H1 (cell line): ENCODE results near the gene E2F1. TPM values are rescaled to one million over a fixed set of nuclear protein-coding genes. Genes with fewer than 3 reads are reported as not detected.

Source experiments
- CTCF ChIA-PET: fragments of 300-600 bp; sonication (Branson Sonifier 250); formaldehyde crosslinking; loops from one replicate; lab custom pipeline; 2021; ENCODE audit not compliant: partially characterized antibody; lab: Charles Lee
- POLR2A ChIA-PET: fragments of 300-600 bp; sonication (Branson Sonifier 250); formaldehyde crosslinking; loops from one replicate; lab custom pipeline; 2021; ENCODE audit warnings: inconsistent platforms; ENCODE audit not compliant: partially characterized antibody; lab: Charles Lee
- DNase-seq, 2 experiments: peaks; one replicate each; pipeline versions ENCODE4 v3.0.0 to v3.0.0-alpha.2; 2010 to 2022; ENCODE audit warnings: low spot score in 2 of 2, low read depth in 1 of 2, mixed read lengths in 1 of 2
- FAIRE-seq: peaks from 2 replicates; lab custom pipeline; 2011; peaks lifted over from hg19 to GRCh38; lab: Jason Lieb, UNC
- H2AFZ ChIP-seq: 2 replicates; pipeline ENCODE4 v1.8.1; 2012; ENCODE audit warnings: low read length, inconsistent platforms
- H2AK5ac ChIP-seq: 2 replicates; pipeline ENCODE4 v1.6.1; 2013; ENCODE audit warnings: low read depth, low read length
- H2BK120ac ChIP-seq: replicated peaks from 2 replicates; pipeline ENCODE3; 2013; ENCODE audit warnings: low read depth, low read length, inconsistent platforms
- H2BK12ac ChIP-seq: 2 replicates; pipeline ENCODE4 v1.6.1; 2013; ENCODE audit warnings: low read depth, low read length
- H2BK15ac ChIP-seq: 2 replicates; pipeline ENCODE4 v1.6.1; 2013; ENCODE audit warnings: low read length
- H2BK20ac ChIP-seq: 2 replicates; pipeline ENCODE4 v1.6.1; 2013; ENCODE audit warnings: low read length
- H2BK5ac ChIP-seq: 2 replicates; pipeline ENCODE4 v1.6.1; 2013; ENCODE audit warnings: low read depth, low read length
- H3K14ac ChIP-seq: 2 replicates; pipeline ENCODE4 v1.6.1; 2013; ENCODE audit warnings: inconsistent platforms; ENCODE audit not compliant: insufficient read length
- H3K18ac ChIP-seq: 2 replicates; pipeline ENCODE4 v1.6.1; 2013; ENCODE audit warnings: low read length; ENCODE audit errors: extremely low read depth
- H3K23ac ChIP-seq: 2 replicates; pipeline ENCODE4 v1.6.1; 2013; ENCODE audit warnings: inconsistent platforms; ENCODE audit not compliant: insufficient read length
- H3K23me2 ChIP-seq: 2 replicates; pipeline ENCODE4 v1.6.1; 2013; ENCODE audit warnings: low read depth, low read length
- H3K27ac ChIP-seq: 2 replicates; pipeline ENCODE4 v1.6.1; 2011; ENCODE audit warnings: low read depth, low read length, inconsistent platforms
- H3K27me3 ChIP-seq, 4 experiments: replicated peaks in 1 of 4; 1 replicate in 1 of 4; 2 replicates in 3 of 4; pipeline versions ENCODE4 v1.6.1 to v1.8.1; 2011 to 2013; ENCODE audit warnings: low read length in 3 of 4, mild to moderate bottlenecking in 3 of 4, inconsistent platforms in 2 of 4, mixed read lengths in 2 of 4, moderate library complexity in 1 of 4; ENCODE audit not compliant: control insufficient read depth in 3 of 4, insufficient read depth in 3 of 4; ENCODE audit errors: extremely low read depth in 1 of 4
- H3K36me3 ChIP-seq, 4 experiments: 2 replicates each; pipeline versions ENCODE4 v1.6.1 to v1.8.1; 2011 to 2013; ENCODE audit warnings: mild to moderate bottlenecking in 4 of 4, low read length in 3 of 4, moderate library complexity in 2 of 4, control low read depth in 1 of 4, inconsistent platforms in 1 of 4; ENCODE audit not compliant: insufficient read depth in 4 of 4, control insufficient read depth in 2 of 4
- H3K4ac ChIP-seq: replicated peaks from 2 replicates; pipeline ENCODE3; 2013; ENCODE audit warnings: low read length, low read depth, mixed read lengths, inconsistent platforms; ENCODE audit not compliant: insufficient read length
- H3K4me1 ChIP-seq, 4 experiments: replicated peaks in 1 of 4; 1 replicate in 1 of 4; 2 replicates in 3 of 4; pipeline versions ENCODE4 v1.6.1 to v1.8.1; 2011 to 2013; ENCODE audit warnings: low read length in 3 of 4, inconsistent platforms in 2 of 4, mixed read lengths in 1 of 4; ENCODE audit not compliant: insufficient read depth in 4 of 4, control insufficient read depth in 3 of 4
- H3K4me2 ChIP-seq, 2 experiments: 2 replicates each; pipeline versions ENCODE4 v1.6.1 to v1.8.1; 2011 to 2013; ENCODE audit warnings: low read depth in 2 of 2, low read length in 2 of 2, control low read depth in 1 of 2, inconsistent platforms in 1 of 2, mild to moderate bottlenecking in 1 of 2; ENCODE audit not compliant: insufficient read depth in 1 of 2
- H3K4me3 ChIP-seq, 4 experiments: fragments of 200-600, 300-600 bp in 1 of 4; sonication (generic), shearing (Covaris generic), sonication (Bioruptor Twin) in 1 of 4; 2 replicates each; pipeline versions ENCODE4 v1.5.1 to v1.8.1; 2011 to 2016; ENCODE audit warnings: low read length in 4 of 4, low read depth in 3 of 4, control low read depth in 2 of 4, inconsistent platforms in 2 of 4, mild to moderate bottlenecking in 2 of 4, mixed read lengths in 1 of 4, moderate library complexity in 1 of 4; ENCODE audit not compliant: insufficient read depth in 2 of 4; ENCODE audit errors: extremely low read depth in 1 of 4
- H3K56ac ChIP-seq: replicated peaks from 2 replicates; pipeline ENCODE3; 2013; ENCODE audit warnings: low read depth, mild to moderate bottlenecking, mixed read lengths, low read length, inconsistent platforms; ENCODE audit not compliant: insufficient read length
- H3K79me1 ChIP-seq: 2 replicates; pipeline ENCODE4 v1.6.1; 2013; ENCODE audit warnings: low read depth, low read length, control low read depth
- H3K79me2 ChIP-seq, 2 experiments: 2 replicates each; pipeline versions ENCODE4 v1.6.1 to v1.8.1; 2012 to 2013; ENCODE audit warnings: low read length in 2 of 2, mild to moderate bottlenecking in 2 of 2, inconsistent platforms in 1 of 2; ENCODE audit not compliant: insufficient read depth in 2 of 2, control insufficient read depth in 1 of 2
- H3K9ac ChIP-seq, 4 experiments: replicated peaks in 1 of 4; 1 replicate in 1 of 4; 2 replicates in 3 of 4; pipeline versions ENCODE4 v1.6.1 to v1.8.1; 2011 to 2013; ENCODE audit warnings: low read depth in 3 of 4, low read length in 3 of 4, control low read depth in 2 of 4, mild to moderate bottlenecking in 2 of 4, moderate library complexity in 2 of 4, inconsistent platforms in 1 of 4; ENCODE audit errors: extremely low read depth in 1 of 4
- H3K9me3 ChIP-seq, 2 experiments: 2 replicates each; pipeline versions ENCODE4 v1.6.1 to v1.8.1; 2012 to 2013; ENCODE audit warnings: mild to moderate bottlenecking in 2 of 2, moderate library complexity in 2 of 2, control low read depth in 1 of 2, inconsistent platforms in 1 of 2, low read depth in 1 of 2, low read length in 1 of 2, mixed read lengths in 1 of 2; ENCODE audit not compliant: insufficient read depth in 2 of 2
- H4K20me1 ChIP-seq, 2 experiments: replicated peaks in 1 of 2; 2 replicates each; pipeline versions ENCODE3 to v1.8.1; 2011 to 2013; ENCODE audit warnings: inconsistent platforms in 2 of 2, low read length in 2 of 2, mild to moderate bottlenecking in 1 of 2; ENCODE audit not compliant: insufficient read depth in 2 of 2, control insufficient read depth in 1 of 2
- H4K5ac ChIP-seq: 2 replicates; pipeline ENCODE4 v1.6.1; 2013; ENCODE audit warnings: low read length, low read depth, mixed read lengths, inconsistent platforms; ENCODE audit not compliant: insufficient read length
- H4K8ac ChIP-seq: 2 replicates; pipeline ENCODE4 v1.8.0; 2013; ENCODE audit warnings: mild to moderate bottlenecking, moderate library complexity, low read length, inconsistent platforms; ENCODE audit not compliant: insufficient read depth; ENCODE audit errors: extremely low read depth
- H4K91ac ChIP-seq: replicated peaks from 2 replicates; pipeline ENCODE3; 2013; ENCODE audit warnings: low read length, mixed read lengths, inconsistent platforms; ENCODE audit not compliant: insufficient read length
- ASH2L ChIP-seq: fragments of 200-600, 300-600 bp; sonication (generic); IDR thresholded peaks from one replicate; pipeline ENCODE4 v1.7.1; 2017; ENCODE audit warnings: low read length
- EZH2 ChIP-seq: fragments of 200-600 bp; sonication (generic); IDR thresholded peaks from 2 replicates; pipeline ENCODE4 v1.7.1; 2012; ENCODE audit warnings: low read depth, mild to moderate bottlenecking, moderate library complexity, low read length, inconsistent platforms; ENCODE audit not compliant: severe bottlenecking
- FOSL1 ChIP-seq: IDR thresholded peaks from 2 replicates; pipeline ENCODE4 v1.6.1; 2011; ENCODE audit warnings: mild to moderate bottlenecking, low read depth, low read length, moderate library complexity; ENCODE audit not compliant: insufficient read depth
- MAFK ChIP-seq: IDR thresholded peaks from 2 replicates; pipeline ENCODE4 v1.6.1; 2012; ENCODE audit warnings: low read depth, mild to moderate bottlenecking, improper control_type of control experiment, low read length
- RFX5 ChIP-seq: IDR thresholded peaks from 2 replicates; pipeline ENCODE4 v1.6.1; 2011; ENCODE audit warnings: low read depth, low read length, improper control_type of control experiment, borderline replicate concordance
- TEAD4 ChIP-seq: IDR thresholded peaks from 2 replicates; pipeline ENCODE4 v1.6.1; 2012; ENCODE audit warnings: low read depth, low read length, inconsistent platforms, mixed read lengths
- YY1 ChIP-seq: IDR thresholded peaks from 2 replicates; pipeline ENCODE4 v1.6.1; 2011; ENCODE audit warnings: low read depth, mild to moderate bottlenecking, low read length
- WGBS, 2 experiments: shearing (Covaris generic) in 1 of 2; methylation state at CpG; one replicate each; pipeline versions ENCODE4 v1.1.6 to v1.1.7; 2013 to 2015; ENCODE audit warnings: low lambda C conversion rate in 2 of 2, mixed read lengths in 2 of 2, inconsistent platforms in 1 of 2, low coverage in 1 of 2, missing lambda C conversion rate in 1 of 2; ENCODE audit not compliant: insufficient replicate concordance in 2 of 2, insufficient coverage in 1 of 2, insufficient read length in 1 of 2; ENCODE audit errors: extremely low coverage in 1 of 2, missing lambda C conversion rate in 1 of 2; 5-methylcytosine and 5-hydroxymethylcytosine counted together
- polyA plus RNA-seq, 7 experiments: library from polyadenylated mRNA; depleted of rRNA in 3 of 7; stranded (reverse) in 5 of 7; unstranded in 2 of 7; fragments of >200 nt in 5 of 7; fragments of 200-250 nt in 2 of 7; gene quantifications; 1 replicate in 5 of 7; 2 replicates in 1 of 7; 4 replicates in 1 of 7; pipeline versions ENCODE4 v1.2.1 to v1.2.3, GENCODE V29; 2011 to 2013; ENCODE audit warnings: missing spikeins in 2 of 7, mixed read lengths in 2 of 7
- total RNA-seq: library from RNA; stranded (reverse); fragmentation: NEBNext Ultra II Directional; extraction: Animal tissue kit (Norgen Biotek cat#: 25700); gene quantifications from 2 replicates; pipeline ENCODE4 v1.2.1, GENCODE V29; 2021
- TF ChIP-seq, protein P1 (sequence below): IDR thresholded peaks from 2 replicates; pipeline ENCODE4 v1.6.1; 2012; ENCODE audit warnings: inconsistent platforms

Gene E2F1
- total and polyA plus RNA-seq, 2 of the 8 experiments (the other 6 are each of a cell fraction or from before 2014, with no cell fraction given) = 33.4 to 35.8 TPM

DNA sequence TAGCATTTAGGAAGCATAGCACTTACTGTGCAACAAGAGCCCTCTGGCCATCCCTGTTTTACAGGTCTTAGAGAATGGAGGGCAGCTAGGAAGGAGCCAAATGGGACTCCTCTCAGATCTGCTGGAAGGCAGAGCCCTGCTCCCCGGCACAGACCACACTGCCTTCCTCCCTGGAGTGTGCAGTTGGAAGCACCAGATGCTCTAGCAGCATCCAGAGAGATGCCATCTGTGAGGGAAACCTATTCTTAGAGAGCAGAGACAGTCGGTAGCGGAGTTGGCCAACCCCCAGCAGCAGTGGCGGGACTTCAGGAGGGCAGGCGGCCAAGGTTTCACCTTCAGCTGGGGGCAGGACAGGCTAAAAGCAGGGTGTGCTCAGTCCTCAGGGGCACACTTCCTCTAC lies 16.7 kb upstream of the E2F1 start:
- no peak for FAIRE-seq
- Histone ChIP-seq H3K4me1 (no peaks in the 10 kb centered on the region), H3K4ac (no peak overlapping the region), H3K36me3 (no peaks in the 10 kb centered on the region; a peak in 1 of 8 replicates), H3K18ac (no peak overlapping the region), H2AFZ (no peak overlapping the region), H3K14ac (no peak overlapping the region), H4K5ac (no peak overlapping the region), H4K8ac (no peak overlapping the region), H3K4me2 (no peak overlapping the region), H3K9me3 (peaks cover 5 to 29% of the 10 kb centered on the region in 2 experiments; a peak in 2 of 4 replicates), H2BK5ac (no peak overlapping the region), H2BK20ac (no peak overlapping the region), H3K4me3 (no peak overlapping the region), H3K27ac (no peak overlapping the region), H2AK5ac (no peak overlapping the region), H3K79me2 (no peaks in the 10 kb centered on the region), H3K23ac (no peak overlapping the region), H3K56ac (no peak overlapping the region), H3K27me3 (no peaks in the 10 kb centered on the region; a peak in 1 of 7 replicates), H4K20me1 (no peaks in the 10 kb centered on the region), H3K23me2 (no peaks in the 10 kb centered on the region), H4K91ac (no peak overlapping the region), H3K9ac (no peak overlapping the region), H2BK120ac (no peak overlapping the region), H3K79me1 (no peaks in the 10 kb centered on the region), H2BK12ac (no peak overlapping the region), H2BK15ac (no peak overlapping the region)
- ChIA-PET CTCF (interaction anchor here (0.9 kb wide), 1 partner anchor 10 kb away, joined by 6 read pairs; no protein-coding TSS in a partner anchor), POLR2A (interaction anchor here (0.6 to 1.7 kb wide), 2 partner anchors 9 to 12 kb away, joined by 3 to 4 read pairs; no protein-coding TSS in a partner anchor)
- no peak for DNase-seq
- TF ChIP-seq ASH2L = no peak
- TF ChIP-seq MAFK = no peak
- TF ChIP-seq, protein P1, sequence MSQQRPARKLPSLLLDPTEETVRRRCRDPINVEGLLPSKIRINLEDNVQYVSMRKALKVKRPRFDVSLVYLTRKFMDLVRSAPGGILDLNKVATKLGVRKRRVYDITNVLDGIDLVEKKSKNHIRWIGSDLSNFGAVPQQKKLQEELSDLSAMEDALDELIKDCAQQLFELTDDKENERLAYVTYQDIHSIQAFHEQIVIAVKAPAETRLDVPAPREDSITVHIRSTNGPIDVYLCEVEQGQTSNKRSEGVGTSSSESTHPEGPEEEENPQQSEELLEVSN = no peak
- TF ChIP-seq FOSL1 = no peak
- no peak for TF ChIP-seq YY1
- TF ChIP-seq RFX5 = no peak
- no peak for TF ChIP-seq TEAD4
- TF ChIP-seq EZH2 = no peak
- 90% methylated on average over 5 of the region's 5 CpGs; no CpG with 5 or more reads in 1 of the 2 experiments for WGBS, 2 experiments
